Measurements from ENCODE around the gene CTAG1B.

DNA sequence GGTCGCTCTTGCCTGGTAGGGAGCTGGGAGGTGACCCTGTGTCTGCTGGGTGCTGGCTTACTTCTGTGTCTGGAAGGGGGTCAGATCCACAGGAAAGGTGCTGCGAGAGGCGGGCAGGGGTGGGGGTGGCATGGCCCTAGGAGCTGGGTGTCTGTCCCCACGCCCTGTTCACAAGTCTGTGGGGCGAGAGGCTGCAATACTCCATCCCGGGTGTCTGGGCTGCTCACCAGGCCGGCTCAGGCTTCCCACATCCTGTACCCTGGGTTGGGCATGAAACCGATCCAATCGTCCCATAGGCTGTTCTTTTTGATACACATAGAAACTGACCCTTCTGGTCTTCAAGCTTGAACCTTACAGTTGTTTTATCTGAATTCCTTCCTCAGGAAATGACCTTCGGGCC, 35.3 kb upstream of the CTAG1B start:
- TF ChIP-seq, protein P1, sequence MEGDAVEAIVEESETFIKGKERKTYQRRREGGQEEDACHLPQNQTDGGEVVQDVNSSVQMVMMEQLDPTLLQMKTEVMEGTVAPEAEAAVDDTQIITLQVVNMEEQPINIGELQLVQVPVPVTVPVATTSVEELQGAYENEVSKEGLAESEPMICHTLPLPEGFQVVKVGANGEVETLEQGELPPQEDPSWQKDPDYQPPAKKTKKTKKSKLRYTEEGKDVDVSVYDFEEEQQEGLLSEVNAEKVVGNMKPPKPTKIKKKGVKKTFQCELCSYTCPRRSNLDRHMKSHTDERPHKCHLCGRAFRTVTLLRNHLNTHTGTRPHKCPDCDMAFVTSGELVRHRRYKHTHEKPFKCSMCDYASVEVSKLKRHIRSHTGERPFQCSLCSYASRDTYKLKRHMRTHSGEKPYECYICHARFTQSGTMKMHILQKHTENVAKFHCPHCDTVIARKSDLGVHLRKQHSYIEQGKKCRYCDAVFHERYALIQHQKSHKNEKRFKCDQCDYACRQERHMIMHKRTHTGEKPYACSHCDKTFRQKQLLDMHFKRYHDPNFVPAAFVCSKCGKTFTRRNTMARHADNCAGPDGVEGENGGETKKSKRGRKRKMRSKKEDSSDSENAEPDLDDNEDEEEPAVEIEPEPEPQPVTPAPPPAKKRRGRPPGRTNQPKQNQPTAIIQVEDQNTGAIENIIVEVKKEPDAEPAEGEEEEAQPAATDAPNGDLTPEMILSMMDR (IDR thresholded peaks at IDR 0.05), result no peak
- no peak for TF ChIP-seq EZH2 (IDR thresholded peaks at IDR 0.05; ENCODE audit: borderline replicate concordance, insufficient read depth, low read depth, low read length, poor library complexity, severe bottlenecking)

Measured in B cell (primary cell).